Panc1 (cell line): ENCODE measurements around the gene PTPRJ.

Experiments
- CTCF ChIP-seq: fragments of 450-650 bp; IDR thresholded peaks from 2 replicates; pipeline ENCODE4 v1.5.1; 2017; ENCODE audit warnings: mild to moderate bottlenecking
- POLR2AphosphoS5 ChIP-seq: IDR thresholded peaks from 2 replicates; pipeline ENCODE4 v1.6.1; 2012; ENCODE audit warnings: mild to moderate bottlenecking, low read depth, low read length, moderate library complexity

- TF ChIP-seq CTCF, result no peak
- no peak for TF ChIP-seq POLR2AphosphoS5
Measured at GRCh38 chr11:48077251-48077650, 96.9 kb downstream of the PTPRJ start.
